SK-N-SH (cell line): ENCODE measurements around the gene NKD1.

Experiments
- GABPA ChIP-seq: IDR thresholded peaks from 2 replicates; pipeline ENCODE4 v1.4.0; 2012; ENCODE audit warnings: low read depth, mild to moderate bottlenecking
- MXI1 ChIP-seq: IDR thresholded peaks from 2 replicates; pipeline ENCODE4 v1.6.1; 2012; ENCODE audit warnings: mild to moderate bottlenecking, low read depth, low read length, improper control_type of control experiment
- NFIC ChIP-seq: IDR thresholded peaks from 2 replicates; pipeline ENCODE4 v1.4.0; 2012; ENCODE audit warnings: borderline replicate concordance
- NRF1 ChIP-seq: IDR thresholded peaks from 2 replicates; pipeline ENCODE4 v1.6.1; 2012; ENCODE audit warnings: low read depth, mild to moderate bottlenecking, low read length
- POLR2AphosphoS5 ChIP-seq: IDR thresholded peaks from 2 replicates; pipeline ENCODE4 v1.6.1; 2012; ENCODE audit warnings: low read depth, low read length
- RAD21 ChIP-seq: IDR thresholded peaks from 2 replicates; pipeline ENCODE4 v1.6.1; 2012; ENCODE audit warnings: mild to moderate bottlenecking, low read length
- RCOR1 ChIP-seq: fragments of 150-350 bp; IDR thresholded peaks from 2 replicates; pipeline ENCODE4 v1.6.1; 2017; ENCODE audit warnings: antibody characterized with exemption, low read length
- SMC3 ChIP-seq: IDR thresholded peaks from 2 replicates; pipeline ENCODE4 v1.6.1; 2012; ENCODE audit warnings: low read depth, low read length, improper control_type of control experiment
- TAF1 ChIP-seq: IDR thresholded peaks from 2 replicates; pipeline ENCODE4 v1.6.1; 2012; ENCODE audit warnings: low read depth, mild to moderate bottlenecking, low read length, moderate library complexity, borderline replicate concordance
- YY1 ChIP-seq: IDR thresholded peaks from 2 replicates; pipeline ENCODE4 v1.4.0; 2012; ENCODE audit warnings: low read depth, mild to moderate bottlenecking
- TF ChIP-seq, protein P1 (sequence below): fragments of 200-600 bp; sonication (generic); IDR thresholded peaks from 2 replicates; pipeline ENCODE4 v1.6.1; 2017; ENCODE audit warnings: antibody characterized with exemption, mild to moderate bottlenecking, moderate library complexity
- TF ChIP-seq, protein P2 (sequence below): fragments of 150-350 bp; IDR thresholded peaks from 2 replicates; pipeline ENCODE4 v1.6.1; 2017; ENCODE audit warnings: antibody characterized with exemption, low read length, low read depth, borderline replicate concordance
- TF ChIP-seq, protein P3 (sequence below): IDR thresholded peaks from 2 replicates; pipeline ENCODE4 v1.6.1; 2012; ENCODE audit warnings: mild to moderate bottlenecking, low read depth, low read length, moderate library complexity

DNA sequence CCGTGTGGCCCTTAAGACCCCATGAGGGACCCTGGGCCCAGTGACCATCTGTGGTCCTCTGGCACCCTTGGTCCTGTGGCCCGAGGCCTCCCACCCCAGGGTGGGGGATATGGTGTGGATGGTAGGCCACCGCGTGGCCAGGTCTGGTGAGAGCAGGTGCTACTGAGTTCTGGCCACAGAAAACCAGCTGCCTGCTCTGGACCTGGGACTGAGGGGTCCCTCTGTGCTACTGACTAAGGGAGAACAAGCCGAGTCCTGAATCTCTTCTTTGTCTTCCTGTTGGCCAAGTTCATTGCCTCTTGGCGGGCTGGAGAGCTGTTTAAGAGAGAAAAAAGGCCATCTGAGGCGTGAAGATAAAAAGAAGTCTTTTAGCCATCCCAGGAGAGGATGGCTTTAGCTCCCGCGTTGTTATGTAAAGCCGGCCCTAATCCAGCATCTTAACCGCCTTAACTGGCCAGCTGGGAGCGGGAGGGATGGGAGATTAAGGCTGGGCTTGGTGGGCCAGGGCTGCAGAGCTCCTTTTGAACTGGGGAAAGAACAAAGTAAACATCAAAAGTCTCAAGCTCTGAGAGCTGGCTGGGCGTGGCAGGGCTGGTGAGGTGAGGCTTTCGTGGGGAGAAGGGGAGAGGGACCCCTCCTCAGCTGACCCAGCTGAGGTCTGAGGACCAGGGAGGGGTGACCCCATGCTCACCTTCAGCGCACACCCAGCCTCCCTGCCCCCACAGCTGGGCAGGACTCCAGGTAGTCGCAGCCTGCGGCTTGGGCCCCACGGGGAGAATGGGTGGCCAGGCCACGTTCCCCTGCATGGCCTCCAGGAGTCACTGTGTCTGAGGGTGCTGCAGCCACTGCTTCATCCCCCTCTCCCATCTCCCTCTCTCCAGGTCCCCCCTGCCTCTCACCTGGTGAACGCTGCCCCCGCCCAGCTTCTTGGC is 62.4 kb downstream of the NKD1 start:
- TF ChIP-seq NFIC (no peak), TAF1 (no peak), MXI1 (no peak), YY1 (no peak), SMC3 (no peak), POLR2AphosphoS5 (no peak), NRF1 (no peak), GABPA (no peak), RCOR1 (no peak), RAD21 (no peak)
- TF ChIP-seq, protein P1, sequence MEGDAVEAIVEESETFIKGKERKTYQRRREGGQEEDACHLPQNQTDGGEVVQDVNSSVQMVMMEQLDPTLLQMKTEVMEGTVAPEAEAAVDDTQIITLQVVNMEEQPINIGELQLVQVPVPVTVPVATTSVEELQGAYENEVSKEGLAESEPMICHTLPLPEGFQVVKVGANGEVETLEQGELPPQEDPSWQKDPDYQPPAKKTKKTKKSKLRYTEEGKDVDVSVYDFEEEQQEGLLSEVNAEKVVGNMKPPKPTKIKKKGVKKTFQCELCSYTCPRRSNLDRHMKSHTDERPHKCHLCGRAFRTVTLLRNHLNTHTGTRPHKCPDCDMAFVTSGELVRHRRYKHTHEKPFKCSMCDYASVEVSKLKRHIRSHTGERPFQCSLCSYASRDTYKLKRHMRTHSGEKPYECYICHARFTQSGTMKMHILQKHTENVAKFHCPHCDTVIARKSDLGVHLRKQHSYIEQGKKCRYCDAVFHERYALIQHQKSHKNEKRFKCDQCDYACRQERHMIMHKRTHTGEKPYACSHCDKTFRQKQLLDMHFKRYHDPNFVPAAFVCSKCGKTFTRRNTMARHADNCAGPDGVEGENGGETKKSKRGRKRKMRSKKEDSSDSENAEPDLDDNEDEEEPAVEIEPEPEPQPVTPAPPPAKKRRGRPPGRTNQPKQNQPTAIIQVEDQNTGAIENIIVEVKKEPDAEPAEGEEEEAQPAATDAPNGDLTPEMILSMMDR: no peak
- TF ChIP-seq, protein P2, sequence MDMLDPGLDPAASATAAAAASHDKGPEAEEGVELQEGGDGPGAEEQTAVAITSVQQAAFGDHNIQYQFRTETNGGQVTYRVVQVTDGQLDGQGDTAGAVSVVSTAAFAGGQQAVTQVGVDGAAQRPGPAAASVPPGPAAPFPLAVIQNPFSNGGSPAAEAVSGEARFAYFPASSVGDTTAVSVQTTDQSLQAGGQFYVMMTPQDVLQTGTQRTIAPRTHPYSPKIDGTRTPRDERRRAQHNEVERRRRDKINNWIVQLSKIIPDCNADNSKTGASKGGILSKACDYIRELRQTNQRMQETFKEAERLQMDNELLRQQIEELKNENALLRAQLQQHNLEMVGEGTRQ: no peak
- TF ChIP-seq, protein P3, sequence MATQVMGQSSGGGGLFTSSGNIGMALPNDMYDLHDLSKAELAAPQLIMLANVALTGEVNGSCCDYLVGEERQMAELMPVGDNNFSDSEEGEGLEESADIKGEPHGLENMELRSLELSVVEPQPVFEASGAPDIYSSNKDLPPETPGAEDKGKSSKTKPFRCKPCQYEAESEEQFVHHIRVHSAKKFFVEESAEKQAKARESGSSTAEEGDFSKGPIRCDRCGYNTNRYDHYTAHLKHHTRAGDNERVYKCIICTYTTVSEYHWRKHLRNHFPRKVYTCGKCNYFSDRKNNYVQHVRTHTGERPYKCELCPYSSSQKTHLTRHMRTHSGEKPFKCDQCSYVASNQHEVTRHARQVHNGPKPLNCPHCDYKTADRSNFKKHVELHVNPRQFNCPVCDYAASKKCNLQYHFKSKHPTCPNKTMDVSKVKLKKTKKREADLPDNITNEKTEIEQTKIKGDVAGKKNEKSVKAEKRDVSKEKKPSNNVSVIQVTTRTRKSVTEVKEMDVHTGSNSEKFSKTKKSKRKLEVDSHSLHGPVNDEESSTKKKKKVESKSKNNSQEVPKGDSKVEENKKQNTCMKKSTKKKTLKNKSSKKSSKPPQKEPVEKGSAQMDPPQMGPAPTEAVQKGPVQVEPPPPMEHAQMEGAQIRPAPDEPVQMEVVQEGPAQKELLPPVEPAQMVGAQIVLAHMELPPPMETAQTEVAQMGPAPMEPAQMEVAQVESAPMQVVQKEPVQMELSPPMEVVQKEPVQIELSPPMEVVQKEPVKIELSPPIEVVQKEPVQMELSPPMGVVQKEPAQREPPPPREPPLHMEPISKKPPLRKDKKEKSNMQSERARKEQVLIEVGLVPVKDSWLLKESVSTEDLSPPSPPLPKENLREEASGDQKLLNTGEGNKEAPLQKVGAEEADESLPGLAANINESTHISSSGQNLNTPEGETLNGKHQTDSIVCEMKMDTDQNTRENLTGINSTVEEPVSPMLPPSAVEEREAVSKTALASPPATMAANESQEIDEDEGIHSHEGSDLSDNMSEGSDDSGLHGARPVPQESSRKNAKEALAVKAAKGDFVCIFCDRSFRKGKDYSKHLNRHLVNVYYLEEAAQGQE: no peak
